ENCODE measurements around the gene XRN2.

DNA sequence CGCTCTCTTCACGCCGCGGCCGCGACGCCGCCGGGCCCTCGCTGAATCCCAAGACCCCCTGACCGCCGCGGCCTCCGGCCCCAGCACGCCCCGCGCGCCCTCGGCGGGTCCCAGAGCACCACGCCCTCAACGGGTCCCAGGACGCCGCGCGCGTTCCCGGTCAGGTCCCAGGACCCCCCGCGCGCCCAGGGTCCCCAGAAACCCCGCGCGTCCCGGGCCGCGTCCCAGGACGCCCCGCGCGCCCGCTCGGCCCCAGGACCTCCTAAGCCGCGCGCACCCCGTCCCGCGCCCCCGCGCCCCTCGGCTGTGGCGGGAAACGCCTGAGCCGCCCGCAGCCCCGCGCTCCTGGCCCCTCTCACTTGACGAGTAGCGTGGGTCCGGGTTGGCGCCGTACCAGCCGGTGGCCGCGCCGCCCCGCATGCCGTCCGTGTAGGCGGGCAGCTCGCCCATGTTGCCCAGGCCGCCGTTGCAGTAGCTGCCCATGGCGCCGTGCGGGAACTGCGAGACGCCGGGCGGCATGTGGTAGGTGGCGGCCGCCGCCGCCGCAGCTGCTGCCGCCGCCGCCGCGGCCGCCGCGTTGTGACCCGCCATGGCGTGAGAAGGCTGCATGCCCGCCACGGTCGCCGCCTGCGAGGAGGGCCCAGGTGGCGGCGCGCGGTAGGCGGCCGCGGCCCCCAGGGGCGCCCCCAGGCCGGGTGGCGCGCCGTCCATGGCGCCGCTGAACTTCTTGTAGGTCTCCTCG is 93.6 kb downstream of the XRN2 start:
- TF ChIP-seq, protein P1, sequence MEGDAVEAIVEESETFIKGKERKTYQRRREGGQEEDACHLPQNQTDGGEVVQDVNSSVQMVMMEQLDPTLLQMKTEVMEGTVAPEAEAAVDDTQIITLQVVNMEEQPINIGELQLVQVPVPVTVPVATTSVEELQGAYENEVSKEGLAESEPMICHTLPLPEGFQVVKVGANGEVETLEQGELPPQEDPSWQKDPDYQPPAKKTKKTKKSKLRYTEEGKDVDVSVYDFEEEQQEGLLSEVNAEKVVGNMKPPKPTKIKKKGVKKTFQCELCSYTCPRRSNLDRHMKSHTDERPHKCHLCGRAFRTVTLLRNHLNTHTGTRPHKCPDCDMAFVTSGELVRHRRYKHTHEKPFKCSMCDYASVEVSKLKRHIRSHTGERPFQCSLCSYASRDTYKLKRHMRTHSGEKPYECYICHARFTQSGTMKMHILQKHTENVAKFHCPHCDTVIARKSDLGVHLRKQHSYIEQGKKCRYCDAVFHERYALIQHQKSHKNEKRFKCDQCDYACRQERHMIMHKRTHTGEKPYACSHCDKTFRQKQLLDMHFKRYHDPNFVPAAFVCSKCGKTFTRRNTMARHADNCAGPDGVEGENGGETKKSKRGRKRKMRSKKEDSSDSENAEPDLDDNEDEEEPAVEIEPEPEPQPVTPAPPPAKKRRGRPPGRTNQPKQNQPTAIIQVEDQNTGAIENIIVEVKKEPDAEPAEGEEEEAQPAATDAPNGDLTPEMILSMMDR (conservative IDR thresholded peaks at IDR 0.05) = no peak
- TF ChIP-seq EZH2 (IDR thresholded peaks at IDR 0.05; ENCODE audit: low read depth) = no peak
